Erythroblast (primary cell): ENCODE measurements around the gene INSC.

Experiments
- DNase-seq, 2 experiments: peaks; one replicate each; lab custom pipeline; 2025; lab: John Stamatoyannopoulos, UW
- GATA1 ChIP-seq: IDR thresholded peaks from 2 replicates; pipeline ENCODE4 v1.6.1; 2011; ENCODE audit warnings: low read depth, mild to moderate bottlenecking, control low read depth, low read length, moderate library complexity
- POLR2A ChIP-seq: IDR thresholded peaks from 2 replicates; pipeline ENCODE4 v1.6.1; 2011; ENCODE audit warnings: mild to moderate bottlenecking, low read length

The INSC gene

DNA sequence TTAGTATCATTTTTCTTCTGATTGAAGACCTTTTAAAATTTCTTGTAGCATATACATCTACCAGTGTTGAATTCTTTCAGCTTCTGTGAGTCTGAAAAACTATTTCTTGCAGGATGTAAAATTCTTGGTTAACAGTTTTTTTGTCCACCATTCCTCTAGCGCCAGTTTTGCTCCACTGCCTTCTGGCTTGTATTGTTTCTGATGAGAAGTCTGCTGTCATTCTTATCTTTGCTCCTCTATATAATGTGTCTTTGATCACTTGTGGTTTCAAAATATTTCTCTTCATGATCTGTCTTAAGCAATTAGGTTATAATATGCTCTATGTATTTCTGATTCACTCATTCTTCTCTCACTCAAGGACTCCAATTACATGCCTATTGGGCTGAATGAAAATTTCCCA lies 152.3 kb downstream of the INSC start:
- TF ChIP-seq POLR2A (no peak), GATA1 (no peak)
- no peak for DNase-seq

DNA sequence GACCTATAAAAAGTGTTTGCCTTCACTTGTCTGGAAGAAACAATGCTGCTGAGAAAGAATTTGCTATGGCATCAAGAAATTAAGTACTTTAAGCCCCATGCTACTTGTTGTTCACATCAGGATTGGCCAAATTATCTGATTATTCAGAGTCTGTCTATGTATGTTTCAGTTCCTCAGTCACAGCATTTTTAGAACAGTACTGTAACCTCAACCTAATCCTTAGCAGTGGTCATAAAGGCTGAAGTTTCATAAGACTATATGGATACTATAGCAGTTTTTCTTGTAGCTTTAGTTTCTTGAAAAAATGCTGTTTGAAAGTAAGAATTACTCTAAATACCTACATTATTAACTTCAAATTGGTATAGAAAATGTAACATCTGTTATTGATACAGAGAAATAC lies 153.9 kb downstream of the INSC start:
- DNase-seq: no peak
- no peak for TF ChIP-seq GATA1
- TF ChIP-seq POLR2A: no peak

DNA sequence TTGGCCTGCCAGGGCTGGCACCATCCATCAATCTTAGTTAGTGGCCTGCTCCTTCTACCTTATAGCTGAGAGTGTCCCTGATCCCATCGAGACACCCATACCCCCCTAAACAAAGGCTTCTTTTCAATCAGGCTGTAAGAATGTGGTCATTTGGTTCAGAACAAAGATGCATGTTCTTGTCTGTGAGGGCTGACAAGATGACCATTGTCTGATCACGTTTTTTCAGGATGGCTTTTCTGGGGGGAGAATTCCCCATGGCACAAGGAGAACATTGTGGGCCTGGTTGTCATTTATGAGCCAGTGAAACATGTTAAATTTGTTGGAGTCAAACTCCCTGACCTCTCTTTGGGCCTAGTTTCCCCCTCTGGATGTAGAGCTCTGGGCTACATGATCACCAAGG lies 160.4 kb downstream of the INSC start:
- no peak for DNase-seq
- TF ChIP-seq POLR2A (no peak), GATA1 (no peak)

DNA sequence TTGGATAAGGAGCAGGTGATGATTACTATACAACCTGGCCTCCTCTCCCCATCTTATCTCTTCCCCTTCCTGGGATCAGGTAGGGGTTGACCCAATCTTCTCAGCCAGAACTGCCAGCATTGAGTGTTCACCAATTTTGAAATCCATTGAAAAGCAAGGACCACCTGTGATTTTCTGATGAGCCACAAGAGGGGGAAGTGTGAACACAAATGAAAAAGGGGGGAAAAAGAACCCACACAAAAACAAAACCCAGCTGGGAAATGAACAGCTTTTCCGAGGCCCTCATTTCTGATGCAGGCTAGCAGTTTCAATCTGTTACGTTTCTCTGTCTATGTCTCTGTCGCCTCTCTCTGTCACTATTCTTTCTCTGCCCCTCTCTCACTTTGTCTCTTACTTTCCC lies 161.9 kb downstream of the INSC start:
- no peak for DNase-seq
- TF ChIP-seq POLR2A (no peak), GATA1 (no peak)

DNA sequence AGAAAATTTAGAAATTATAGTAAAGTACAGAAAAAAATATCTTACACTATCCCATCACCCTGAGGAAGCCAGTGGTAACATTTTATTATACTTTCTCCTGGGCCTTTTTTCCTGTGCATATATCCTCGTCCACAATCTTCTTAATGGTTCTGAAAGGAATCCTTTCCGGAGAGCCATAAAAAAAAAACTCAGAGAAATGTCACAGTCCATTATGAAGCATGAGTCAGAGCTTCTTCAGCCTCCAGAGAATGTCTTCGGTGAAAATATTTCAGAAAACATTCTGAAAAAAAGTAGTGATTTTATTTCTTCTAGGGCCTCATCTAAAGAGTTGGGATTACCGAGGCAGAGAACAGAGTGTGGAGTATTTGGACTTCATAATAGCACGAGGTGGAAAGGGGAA lies 163.4 kb downstream of the INSC start:
- DNase-seq: no peak
- no peak for TF ChIP-seq GATA1
- TF ChIP-seq POLR2A: no peak

DNA sequence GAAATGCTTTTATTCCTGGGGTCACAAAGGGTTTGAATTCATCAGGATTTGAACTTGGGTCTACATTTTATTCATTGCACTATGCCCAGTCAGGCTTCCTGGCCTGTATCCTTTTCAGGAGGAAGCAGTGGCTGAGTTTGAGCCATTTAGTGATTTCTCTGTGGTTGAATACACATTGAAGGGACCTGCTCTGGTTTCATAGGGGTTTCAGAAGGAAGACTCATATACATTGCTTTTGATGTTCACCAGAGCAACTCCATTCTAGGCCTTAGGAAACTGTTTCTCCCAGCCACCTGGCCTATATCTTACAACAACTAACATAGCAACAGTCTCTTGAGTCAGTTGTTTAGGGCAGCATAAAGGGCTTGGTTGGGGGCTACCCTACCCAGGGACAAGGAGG lies 165.7 kb downstream of the INSC start:
- TF ChIP-seq POLR2A (no peak), GATA1 (no peak)
- DNase-seq: no peak

DNA sequence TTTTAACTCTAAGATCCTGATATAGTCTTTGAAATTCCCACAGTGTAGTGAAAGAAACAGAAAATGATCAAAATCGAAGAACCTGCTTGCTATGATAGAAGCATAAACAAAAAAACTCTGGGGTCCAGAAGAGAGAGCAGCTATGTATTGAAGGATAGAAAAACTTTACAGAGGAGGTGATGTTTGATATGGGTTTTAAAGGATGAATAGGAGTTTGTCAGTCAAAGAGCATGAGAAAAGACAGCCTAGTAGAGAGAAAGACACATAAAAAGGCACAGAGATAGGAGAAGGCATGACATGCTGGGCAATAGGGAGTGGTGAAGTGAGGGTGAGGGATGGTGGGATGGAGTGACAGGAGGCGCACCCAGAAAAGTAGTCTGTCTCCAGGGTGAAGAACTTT lies 168.0 kb downstream of the INSC start:
- no peak for DNase-seq
- TF ChIP-seq GATA1 (no peak), POLR2A (no peak)

DNA sequence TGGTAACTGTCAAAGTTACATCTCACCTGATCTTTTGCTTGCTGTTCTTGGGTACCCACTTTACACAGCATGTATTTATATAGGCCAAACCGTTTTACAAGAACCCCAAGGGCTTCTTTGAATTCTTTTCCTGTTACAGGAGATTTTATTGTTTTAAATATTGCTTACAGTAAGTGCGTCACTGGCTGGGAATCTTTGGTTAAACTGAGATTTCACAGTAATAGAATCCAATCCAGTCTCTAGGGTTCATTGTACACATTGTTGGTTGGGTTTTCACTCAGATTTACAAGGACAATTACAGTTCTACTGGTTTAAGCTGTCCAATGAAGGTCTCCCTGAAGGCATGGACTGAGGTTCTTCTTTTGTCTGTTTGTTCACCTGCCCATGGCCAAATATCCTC lies 171.7 kb downstream of the INSC start:
- TF ChIP-seq POLR2A (no peak), GATA1 (no peak)
- no peak for DNase-seq

DNA sequence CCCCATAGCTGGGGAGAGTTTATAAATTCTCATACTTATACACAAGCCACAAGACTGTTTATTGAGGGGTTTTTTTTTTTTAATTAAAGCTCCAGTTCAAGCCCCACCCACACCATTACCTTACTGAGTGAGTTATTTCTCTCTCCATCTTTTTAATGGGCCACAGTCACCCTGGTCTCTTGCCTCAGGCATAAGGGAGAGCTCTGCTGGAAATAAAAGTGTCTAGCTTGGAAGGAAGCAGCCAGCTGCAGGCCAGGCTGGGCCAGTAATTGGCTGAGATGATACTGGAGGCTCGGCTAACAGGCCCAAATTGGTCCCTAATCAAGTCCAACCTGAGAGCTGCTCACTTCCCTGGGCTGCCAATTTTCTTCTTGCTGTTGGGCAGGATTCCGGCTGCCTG lies 174.1 kb downstream of the INSC start:
- no peak for TF ChIP-seq POLR2A
- DNase-seq: no peak

DNA sequence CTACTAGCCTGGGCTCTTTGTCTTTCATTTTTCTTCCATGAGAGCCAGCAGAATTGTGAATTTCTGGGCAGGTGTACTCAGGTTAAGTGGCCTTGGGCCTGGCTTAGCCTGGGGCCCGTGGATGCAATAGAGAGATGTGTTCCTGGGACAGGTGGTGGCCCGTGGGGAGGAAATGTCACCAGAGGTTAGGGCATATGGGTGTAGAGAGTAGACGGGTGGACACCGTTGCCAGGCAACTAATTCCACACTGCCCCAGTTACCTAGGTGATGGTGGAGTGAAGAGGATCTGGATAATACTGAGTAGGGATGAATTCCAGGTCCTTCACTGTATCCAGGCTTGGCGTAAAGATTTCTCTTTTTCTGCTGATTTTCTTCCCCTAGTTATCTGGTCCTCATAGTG lies 175.0 kb downstream of the INSC start:
- DNase-seq: no peak
- TF ChIP-seq POLR2A: no peak
- TF ChIP-seq GATA1: no peak

DNA sequence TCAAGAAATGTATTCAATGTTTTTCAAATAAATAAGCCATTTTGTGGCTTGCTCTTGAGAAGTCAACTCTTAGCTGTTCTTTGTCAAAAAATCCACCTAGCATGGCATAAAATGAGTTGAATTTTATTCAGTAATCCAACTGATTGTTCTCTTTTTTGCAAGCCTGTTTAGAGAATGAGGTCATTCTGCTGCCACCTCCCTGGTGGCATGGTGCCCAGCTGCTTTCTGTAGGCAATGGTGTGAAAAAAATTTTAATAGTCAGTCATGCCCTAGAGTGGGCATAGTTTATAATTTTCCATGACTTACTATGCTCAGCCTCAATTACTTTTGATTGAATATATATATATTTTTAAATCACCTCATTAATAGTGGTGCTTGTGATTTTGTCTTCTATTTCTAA lies 177.2 kb downstream of the INSC start:
- no peak for DNase-seq
- TF ChIP-seq POLR2A (no peak), GATA1 (no peak)

DNA sequence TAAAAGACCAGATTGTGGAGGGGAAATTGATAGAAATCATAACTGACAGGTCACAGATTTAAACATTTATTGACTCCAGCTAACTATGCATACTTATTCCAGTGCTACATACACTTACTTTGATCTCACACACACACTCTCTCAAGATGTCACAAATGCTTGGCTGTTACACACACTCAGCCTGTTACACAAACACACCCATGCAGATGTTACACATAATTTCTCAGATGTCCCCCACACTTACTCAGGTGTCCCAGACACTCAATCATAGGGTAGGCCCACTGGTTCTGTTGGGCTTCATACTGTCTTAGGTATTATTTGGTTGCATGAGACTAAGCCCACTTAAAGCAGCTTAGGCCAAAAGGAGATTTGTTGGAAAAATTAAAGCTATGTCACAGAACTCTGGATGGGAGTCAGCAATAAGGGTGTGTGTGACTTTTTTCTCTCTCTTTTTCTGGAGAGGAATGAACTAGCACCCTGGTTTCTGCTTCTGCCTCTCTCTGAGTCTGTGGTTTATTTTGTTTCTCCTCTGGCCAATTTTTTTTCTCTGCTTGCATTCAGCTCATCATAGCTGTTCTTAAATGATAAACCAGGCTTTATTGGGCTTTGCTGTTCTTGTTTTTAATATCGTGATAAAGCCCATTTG lies 179.4 kb downstream of the INSC start:
- no peak for TF ChIP-seq GATA1
- TF ChIP-seq POLR2A: no peak
- no peak for DNase-seq

DNA sequence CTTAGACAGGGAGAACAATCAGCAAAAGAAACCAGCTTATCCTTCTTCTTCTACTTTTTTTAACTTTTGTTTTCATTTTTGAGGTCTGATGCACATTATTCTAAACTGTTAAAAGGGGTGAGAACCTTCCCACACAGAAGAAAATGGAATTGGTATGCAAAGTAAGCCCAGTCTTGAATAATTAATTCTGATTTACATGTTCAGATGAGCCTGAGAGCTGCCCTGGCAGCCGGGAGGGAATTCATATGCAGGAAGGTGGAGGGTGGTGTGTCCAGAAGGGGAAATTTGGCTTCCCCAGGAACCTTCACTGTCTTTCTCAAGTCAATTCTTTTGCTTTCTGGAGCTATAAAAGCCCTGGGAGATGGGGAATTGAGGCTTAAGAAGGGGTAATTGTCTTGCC lies 181.0 kb downstream of the INSC start:
- TF ChIP-seq POLR2A: no peak
- no peak for DNase-seq
